Measurements from ENCODE around the gene SLC66A3.

DNA sequence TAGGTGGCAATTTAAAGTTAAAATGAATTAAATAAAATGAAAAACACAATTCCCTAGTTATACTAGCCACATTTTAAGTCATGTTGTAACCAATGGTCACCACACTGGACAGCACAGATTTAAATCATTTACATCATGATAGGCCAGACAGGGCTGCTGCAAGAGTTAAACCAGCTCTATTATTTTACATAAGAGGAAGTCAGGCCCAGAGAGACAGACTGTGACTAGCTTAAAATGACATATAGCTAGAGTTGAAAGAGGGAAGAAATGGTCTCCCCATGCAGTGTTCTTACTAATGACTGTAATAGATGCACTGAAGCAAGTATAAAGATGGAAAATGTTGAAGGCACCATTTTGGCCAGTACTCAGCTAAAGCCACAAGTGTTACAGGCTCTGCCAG lies 69.6 kb downstream of the SLC66A3 start:
- TF ChIP-seq, protein P1, sequence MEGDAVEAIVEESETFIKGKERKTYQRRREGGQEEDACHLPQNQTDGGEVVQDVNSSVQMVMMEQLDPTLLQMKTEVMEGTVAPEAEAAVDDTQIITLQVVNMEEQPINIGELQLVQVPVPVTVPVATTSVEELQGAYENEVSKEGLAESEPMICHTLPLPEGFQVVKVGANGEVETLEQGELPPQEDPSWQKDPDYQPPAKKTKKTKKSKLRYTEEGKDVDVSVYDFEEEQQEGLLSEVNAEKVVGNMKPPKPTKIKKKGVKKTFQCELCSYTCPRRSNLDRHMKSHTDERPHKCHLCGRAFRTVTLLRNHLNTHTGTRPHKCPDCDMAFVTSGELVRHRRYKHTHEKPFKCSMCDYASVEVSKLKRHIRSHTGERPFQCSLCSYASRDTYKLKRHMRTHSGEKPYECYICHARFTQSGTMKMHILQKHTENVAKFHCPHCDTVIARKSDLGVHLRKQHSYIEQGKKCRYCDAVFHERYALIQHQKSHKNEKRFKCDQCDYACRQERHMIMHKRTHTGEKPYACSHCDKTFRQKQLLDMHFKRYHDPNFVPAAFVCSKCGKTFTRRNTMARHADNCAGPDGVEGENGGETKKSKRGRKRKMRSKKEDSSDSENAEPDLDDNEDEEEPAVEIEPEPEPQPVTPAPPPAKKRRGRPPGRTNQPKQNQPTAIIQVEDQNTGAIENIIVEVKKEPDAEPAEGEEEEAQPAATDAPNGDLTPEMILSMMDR (IDR thresholded peaks at IDR 0.05): no peak
- TF ChIP-seq POLR2AphosphoS5 (IDR thresholded peaks at IDR 0.05) (no peak), EP300 (IDR thresholded peaks at IDR 0.05) (no peak), POLR2A (IDR thresholded peaks at IDR 0.05) (no peak)
